PFSK-1 (cell line): ENCODE results near the gene ARHGEF4.

Experiments used
- FOXP2 ChIP-seq: optimal IDR thresholded peaks from 2 replicates; pipeline ENCODE3; 2011; ENCODE audit warnings: borderline replicate concordance, control low read depth, inconsistent platforms; ENCODE audit not compliant: insufficient read depth; ENCODE audit errors: extremely low read length, extremely low read depth
- POLR2AphosphoS5 ChIP-seq: IDR thresholded peaks from 2 replicates; pipeline ENCODE4 v1.6.1; 2012; ENCODE audit warnings: low read depth, mild to moderate bottlenecking, control low read depth, low read length, moderate library complexity
- REST ChIP-seq, 2 experiments: IDR thresholded peaks; 2 replicates each; pipeline versions ENCODE4 v1.6.1 to v1.8.0; 2011 to 2012; ENCODE audit warnings: low read depth in 2 of 2, low read length in 2 of 2, control low read depth in 1 of 2, inconsistent platforms in 1 of 2, mild to moderate bottlenecking in 1 of 2, moderate library complexity in 1 of 2; ENCODE audit not compliant: insufficient read depth in 1 of 2
- SIN3A ChIP-seq: IDR thresholded peaks from 2 replicates; pipeline ENCODE4 v1.6.1; 2012; ENCODE audit warnings: mild to moderate bottlenecking, low read length, moderate library complexity, borderline replicate concordance; ENCODE audit not compliant: insufficient read depth
- TAF1 ChIP-seq: IDR thresholded peaks from 2 replicates; pipeline ENCODE4 v1.6.1; 2012; ENCODE audit warnings: low read length, control low read depth, borderline replicate concordance; ENCODE audit not compliant: insufficient read depth

Gene ARHGEF4

GRCh38 chr2:131027566-131028528 lies 191.1 kb downstream of the ARHGEF4 start:
- TF ChIP-seq SIN3A (no peak), TAF1 (no peak), REST (IDR thresholded peaks at IDR 0.05; ENCODE audit: insufficient read depth in 1 of 2, low read depth in 2 of 2, low read length in 2 of 2) (no peak), FOXP2 (no peak), POLR2AphosphoS5 (no peak)

- no peak for TF ChIP-seq SIN3A
- TF ChIP-seq POLR2AphosphoS5: no peak
- TF ChIP-seq REST (IDR thresholded peaks at IDR 0.05; ENCODE audit: insufficient read depth in 1 of 2, low read depth in 2 of 2, low read length in 2 of 2): no peak
- no peak for TF ChIP-seq TAF1
- no peak for TF ChIP-seq FOXP2
Observed at GRCh38 chr2:131029812-131030211, 193.1 kb downstream of the ARHGEF4 start.

GRCh38 chr2:131030478-131030971 lies 193.8 kb downstream of the ARHGEF4 start:
- TF ChIP-seq REST (IDR thresholded peaks at IDR 0.05; ENCODE audit: insufficient read depth in 1 of 2, low read depth in 2 of 2, low read length in 2 of 2) (no peak), FOXP2 (no peak), SIN3A (no peak), POLR2AphosphoS5 (no peak), TAF1 (no peak)

GRCh38 chr2:131031431-131031841 lies 194.7 kb downstream of the ARHGEF4 start:
- no peak for TF ChIP-seq POLR2AphosphoS5
- no peak for TF ChIP-seq SIN3A
- no peak for TF ChIP-seq REST (IDR thresholded peaks at IDR 0.05; ENCODE audit: insufficient read depth in 1 of 2, low read depth in 2 of 2, low read length in 2 of 2)
- no peak for TF ChIP-seq TAF1
- no peak for TF ChIP-seq FOXP2

GRCh38 chr2:131031875-131032274 lies 195.2 kb downstream of the ARHGEF4 start:
- TF ChIP-seq TAF1: no peak
- TF ChIP-seq REST (IDR thresholded peaks at IDR 0.05; ENCODE audit: insufficient read depth in 1 of 2, low read depth in 2 of 2, low read length in 2 of 2): no peak
- TF ChIP-seq FOXP2: no peak
- TF ChIP-seq SIN3A: no peak
- no peak for TF ChIP-seq POLR2AphosphoS5
